OCI-LY3 (cell line): Measurements from ENCODE around the gene ZNF850.

Experiments used
- H2AFZ ChIP-seq: fragments of 200-600, 300-600 bp; shearing (Covaris generic); 2 replicates; pipeline ENCODE4 v1.6.0; 2014; ENCODE audit warnings: antibody characterized with exemption, low read depth, low read length
- H3K27ac ChIP-seq: fragments of 200-600, 300-600 bp; sonication (generic); 2 replicates; pipeline ENCODE4 v1.5.1; 2014; ENCODE audit warnings: mild to moderate bottlenecking, low read length, moderate library complexity, mixed read lengths
- H3K27me3 ChIP-seq: fragments of 200-600, 300-600 bp; sonication (generic); 2 replicates; pipeline ENCODE4 v1.6.1; 2014; ENCODE audit warnings: low read depth, low read length, mixed read lengths
- H3K36me3 ChIP-seq: fragments of 200-600, 300-600 bp; sonication (generic); replicated peaks from 2 replicates; pipeline ENCODE3; 2014; ENCODE audit warnings: low read depth, low read length, mixed read lengths
- H3K4me1 ChIP-seq: fragments of 300-600, 200-600 bp; sonication (generic); 2 replicates; pipeline ENCODE4 v1.6.1; 2014; ENCODE audit warnings: low read length, mixed read lengths
- H3K4me2 ChIP-seq: fragments of 200-600, 300-600 bp; sonication (generic); 2 replicates; pipeline ENCODE4 v1.6.1; 2014; ENCODE audit warnings: low read length, mixed read lengths
- H3K4me3 ChIP-seq: fragments of 300-600, 200-600 bp; sonication (generic); 2 replicates; pipeline ENCODE4 v1.5.1; 2014; ENCODE audit warnings: antibody characterized with exemption, mild to moderate bottlenecking, low read length, moderate library complexity
- H3K79me2 ChIP-seq: fragments of 300-600, 200-600 bp; shearing (Covaris generic); 2 replicates; pipeline ENCODE4 v1.6.1; 2014; ENCODE audit warnings: mild to moderate bottlenecking, low read length, mixed read lengths
- H3K9ac ChIP-seq: fragments of 300-600, 200-600 bp; shearing (Covaris generic); 2 replicates; pipeline ENCODE4 v1.6.0; 2014; ENCODE audit warnings: mild to moderate bottlenecking, low read length, moderate library complexity
- H3K9me3 ChIP-seq: fragments of 200-600, 300-600 bp; shearing (Covaris generic); 2 replicates; pipeline ENCODE4 v1.6.1; 2014; ENCODE audit warnings: low read length, mixed read lengths; ENCODE audit not compliant: insufficient read depth
- H4K20me1 ChIP-seq: fragments of 200-600, 300-600 bp; sonication (generic); 2 replicates; pipeline ENCODE4 v1.6.1; 2016; ENCODE audit warnings: low read length, mixed read lengths; ENCODE audit not compliant: insufficient read depth
- CTCF ChIP-seq: fragments of 200-600, 300-600 bp; sonication (generic); IDR thresholded peaks from 2 replicates; pipeline ENCODE4 v1.5.1; 2014; ENCODE audit warnings: antibody characterized with exemption, low read length, low read depth
- EZH2phosphoT487 ChIP-seq: fragments of 200-600 bp; shearing (Covaris generic); IDR thresholded peaks from 2 replicates; pipeline ENCODE4 v1.6.1; 2018; ENCODE audit warnings: antibody characterized with exemption, mixed run types, low read depth

ZNF850 gene

DNA sequence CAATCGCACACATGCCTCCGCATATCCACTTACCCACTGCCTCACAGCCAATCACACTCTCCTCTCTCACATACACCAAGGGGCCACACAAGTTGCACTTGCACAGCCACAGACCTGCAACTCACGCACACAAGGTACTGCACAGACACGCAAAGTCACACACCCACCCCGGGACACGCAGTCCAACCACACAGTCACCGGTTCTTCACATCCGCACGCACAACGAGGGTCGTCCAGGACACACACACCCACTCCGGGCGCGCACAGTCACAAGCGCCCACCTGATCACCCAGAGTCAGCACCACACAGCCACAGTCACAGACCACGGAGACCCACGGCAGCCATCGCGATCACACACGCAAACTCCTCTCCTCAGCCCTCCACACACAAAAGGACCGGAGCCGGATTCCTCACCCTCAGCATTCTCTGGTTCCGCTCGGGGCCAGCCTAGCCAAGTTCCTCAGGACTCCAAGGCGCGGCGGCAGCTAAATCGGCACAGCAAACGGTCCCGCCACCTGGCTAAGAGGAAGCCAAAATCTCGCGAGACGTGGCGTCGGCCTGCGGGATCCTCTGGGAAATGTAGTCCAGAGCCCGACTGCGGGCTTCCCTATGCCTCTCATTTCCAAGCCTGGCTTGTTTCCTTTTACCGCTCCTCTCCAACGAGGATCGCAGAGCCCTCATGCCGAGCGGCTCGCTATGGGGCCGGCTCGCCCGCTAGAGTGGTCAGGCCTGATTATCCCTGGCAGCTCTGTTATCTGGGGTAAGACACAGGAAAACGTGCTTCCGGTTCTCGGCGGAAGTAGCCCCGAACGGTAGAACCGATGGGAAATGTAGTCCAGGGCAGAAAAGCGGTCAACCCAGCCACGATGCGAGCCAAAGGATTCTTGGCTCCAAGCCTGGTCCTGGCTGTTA lies at the start of gene ZNF850:
Gene ZNF850 (minus strand): TSS at position 497 of the 912 bp plus-strand sequence. CDS start 10,201 bp downstream, outside the sequence.
- Histone ChIP-seq H3K4me2 (peak within 1 kb of the TSS; percentile 86), H3K27me3 (no peaks in the 10 kb centered on the region), H3K4me3 (peak within 1 kb of the TSS; percentile 100), H3K36me3 (peaks cover 20% of the 10 kb centered on the region), H2AFZ (peak within 1 kb of the TSS; percentile 99), H3K27ac (peak within 1 kb of the TSS; percentile 77), H3K4me1 (peaks cover 3% of the 10 kb centered on the region; the same call in 1 of the 2 replicates), H3K9me3 (peaks cover 9% of the 10 kb centered on the region; the same call in 1 of the 2 replicates), H4K20me1 (no peaks in the 10 kb centered on the region), H3K9ac (peak within 1 kb of the TSS; percentile 95), H3K79me2 (peaks cover 46% of the 10 kb centered on the region)
- no peak for TF ChIP-seq EZH2phosphoT487
- TF ChIP-seq CTCF = no peak

- Histone ChIP-seq H2AFZ (no peak overlapping the region), H3K27me3 (no peaks in the 10 kb centered on the region), H3K36me3 (peaks cover 78% of the 10 kb centered on the region), H3K79me2 (no peaks in the 10 kb centered on the region), H3K4me2 (no peak overlapping the region), H3K9me3 (peaks cover 38% of the 10 kb centered on the region; the same call in 1 of the 2 replicates), H3K4me3 (no peak overlapping the region), H3K27ac (no peak overlapping the region), H3K9ac (no peak overlapping the region), H4K20me1 (no peaks in the 10 kb centered on the region), H3K4me1 (no peaks in the 10 kb centered on the region)
- no peak for TF ChIP-seq CTCF
- no peak for TF ChIP-seq EZH2phosphoT487
Measured at GRCh38 chr19:36821758-36822157, 49.2 kb upstream of the ZNF850 start.

- Histone ChIP-seq H3K27ac (no peak overlapping the region), H3K27me3 (no peaks in the 10 kb centered on the region), H2AFZ (no peak overlapping the region), H3K36me3 (peaks cover 80% of the 10 kb centered on the region), H3K4me1 (no peaks in the 10 kb centered on the region), H3K4me2 (no peak overlapping the region), H3K4me3 (no peak overlapping the region), H3K79me2 (no peaks in the 10 kb centered on the region), H4K20me1 (no peaks in the 10 kb centered on the region), H3K9me3 (peaks cover 41% of the 10 kb centered on the region; the same call in 1 of the 2 replicates), H3K9ac (no peak overlapping the region)
- TF ChIP-seq CTCF = no peak
- TF ChIP-seq EZH2phosphoT487 = no peak
Measured at GRCh38 chr19:36819130-36819630, 46.6 kb upstream of the ZNF850 start.

DNA sequence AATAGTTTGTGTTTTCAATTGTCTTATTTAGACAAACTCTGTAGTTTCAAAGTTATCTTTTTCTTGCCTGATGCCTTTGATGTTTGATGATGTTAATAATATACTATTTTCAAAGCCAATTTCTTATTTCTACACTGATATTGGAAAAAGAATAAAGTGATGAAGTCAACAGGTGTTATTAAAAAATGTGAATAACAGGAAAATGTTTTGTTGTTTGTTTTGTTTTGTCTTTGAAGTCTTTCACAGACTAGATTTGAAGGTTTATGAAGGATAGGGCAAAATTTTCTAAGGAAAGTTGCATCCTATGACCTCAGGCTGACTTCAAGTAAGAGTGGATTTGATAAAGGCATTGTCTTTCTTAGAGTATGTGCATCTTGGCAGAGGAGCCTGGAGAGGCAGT lies 34.4 kb upstream of the ZNF850 start:
- no peak overlapping the region for H2AFZ ChIP-seq
- peaks cover 3% of the 10 kb centered on the region; the same call in 1 of the 2 replicates for H3K9me3 ChIP-seq
- no peak overlapping the region for H3K4me2 ChIP-seq
- H4K20me1 ChIP-seq = no peaks in the 10 kb centered on the region
- no peaks in the 10 kb centered on the region for H3K27me3 ChIP-seq
- no peak overlapping the region for H3K27ac ChIP-seq
- TF ChIP-seq CTCF = no peak
- no peaks in the 10 kb centered on the region for H3K4me1 ChIP-seq
- no peaks in the 10 kb centered on the region for H3K79me2 ChIP-seq
- peaks cover 24% of the 10 kb centered on the region for H3K36me3 ChIP-seq
- no peak overlapping the region for H3K4me3 ChIP-seq
- H3K9ac ChIP-seq = no peak overlapping the region
